GM23338 (cell line): Measurements from ENCODE around the gene LRP1-AS.

ENCODE experiments used
- CREB1 ChIP-seq: fragments of 250-450 bp; sonication (Bioruptor Pico); IDR thresholded peaks from 2 replicates; pipeline ENCODE4 v1.5.0; 2020; ENCODE audit warnings: low read depth, mild to moderate bottlenecking, moderate library complexity
- CTCF ChIP-seq, 2 experiments: fragments of 200-600 bp in 1 of 2; sonication (generic) in 1 of 2; conservative IDR thresholded peaks; 2 replicates each; pipeline versions ENCODE4 v1.5.1 to v1.6.1; 2016 to 2017; ENCODE audit warnings: antibody characterized with exemption in 2 of 2, low read depth in 2 of 2, mild to moderate bottlenecking in 2 of 2, moderate library complexity in 1 of 2
- EZH2 ChIP-seq: fragments of 200-600 bp; sonication (generic); IDR thresholded peaks from one replicate; pipeline ENCODE4 v1.8.0; 2017; ENCODE audit warnings: antibody characterized with exemption, mild to moderate bottlenecking, low read depth; ENCODE audit not compliant: unreplicated experiment
- JUNB ChIP-seq: IDR thresholded peaks from one replicate; pipeline ENCODE4 v1.6.1; 2016; ENCODE audit warnings: antibody characterized with exemption; ENCODE audit not compliant: unreplicated experiment
- STAT1 ChIP-seq: IDR thresholded peaks from one replicate; pipeline ENCODE4 v1.6.1; 2016; ENCODE audit warnings: antibody characterized with exemption; ENCODE audit not compliant: unreplicated experiment

GRCh38 chr12:57101892-57102695 is 45.3 kb downstream of the LRP1-AS start:
- TF ChIP-seq CREB1 (CRISPR knock-in tag) (no peak), CTCF (conservative IDR thresholded peaks at IDR 0.05; ENCODE audit: low read depth in 2 of 2) (no peak), JUNB (no peak), STAT1 (no peak), EZH2 (no peak)
